Caco-2 (cell line): ENCODE results near the gene PRR33. TPM values are rescaled to one million over a fixed set of nuclear protein-coding genes. Genes with fewer than 3 reads are reported as not detected.
"Not testable (repeated sequence)": the region's sequence is repeated elsewhere in the genome, so short reads cannot be mapped to it uniquely, and the experiment has no call there.

Source experiments
- BruUV-seq: library from RNA; stranded (reverse); fragments of 400-500 nt; replicated peaks from 2 replicates; lab custom pipeline; 2021; lab: Mats Ljungman, UMichigan
- CTCF ChIA-PET: fragments of 300-600 bp; sonication (Branson Sonifier 250); formaldehyde crosslinking; loops from one replicate; lab custom pipeline; 2022; ENCODE audit warnings: antibody characterized with exemption; lab: Charles Lee
- POLR2A ChIA-PET: fragments of 300-600 bp; sonication (Branson Sonifier 250); formaldehyde crosslinking; loops from one replicate; lab custom pipeline; 2022; ENCODE audit warnings: antibody characterized with exemption; lab: Charles Lee
- DNase-seq, 2 experiments: peaks; one replicate each; pipeline versions ENCODE4 v3.0.0 to v3.0.0-alpha.2; 2020 to 2022
- H3K27me3 ChIP-seq: replicated peaks from 2 replicates; pipeline ENCODE4 v1.6.0; 2011; ENCODE audit warnings: low read length; ENCODE audit not compliant: control insufficient read depth, insufficient read depth
- H3K36me3 ChIP-seq: 2 replicates; pipeline ENCODE4 v1.5.1; 2011; ENCODE audit warnings: low read length; ENCODE audit not compliant: control insufficient read depth, insufficient read depth
- H3K4me1 ChIP-seq: fragments of 250-450 bp; sonication (Bioruptor Pico); 2 replicates; pipeline ENCODE4 v1.5.1; 2020; ENCODE audit warnings: mild to moderate bottlenecking
- H3K4me3 ChIP-seq: 2 replicates; pipeline ENCODE4 v1.5.1; 2011; ENCODE audit warnings: low read depth, mild to moderate bottlenecking, control low read depth, low read length
- H3K9me3 ChIP-seq: fragments of 250-450 bp; sonication (Bioruptor Pico); 2 replicates; pipeline ENCODE4 v1.5.1; 2020; ENCODE audit warnings: mild to moderate bottlenecking, moderate library complexity
- H3K27ac Mint-ChIP-seq: one replicate; pipeline ENCODE4 v1.8.0; 2022; ENCODE audit warnings: mixed read lengths; ENCODE audit not compliant: unreplicated experiment
- H3K27me3 Mint-ChIP-seq: one replicate; pipeline ENCODE4 v1.8.0; 2022; ENCODE audit warnings: mixed read lengths; ENCODE audit not compliant: insufficient read depth, unreplicated experiment
- H3K36me3 Mint-ChIP-seq: one replicate; pipeline ENCODE4 v1.8.0; 2022; ENCODE audit warnings: mild to moderate bottlenecking, mixed read lengths; ENCODE audit not compliant: insufficient read depth, unreplicated experiment
- H3K4me1 Mint-ChIP-seq: one replicate; pipeline ENCODE4 v1.8.0; 2022; ENCODE audit warnings: low read depth, mixed read lengths; ENCODE audit not compliant: unreplicated experiment
- H3K4me3 Mint-ChIP-seq: one replicate; pipeline ENCODE4 v1.8.0; 2022; ENCODE audit warnings: mild to moderate bottlenecking, moderate library complexity, mixed read lengths; ENCODE audit not compliant: unreplicated experiment
- H3K9me3 Mint-ChIP-seq: one replicate; pipeline ENCODE4 v1.8.0; 2022; ENCODE audit warnings: mixed read lengths; ENCODE audit not compliant: unreplicated experiment
- CTCF ChIP-seq, 2 experiments: fragments of 200-600 bp in 1 of 2; IDR thresholded peaks; 1 replicate in 1 of 2; 2 replicates in 1 of 2; pipeline versions ENCODE4 v1.5.1 to v1.8.0; 2011 to 2022; ENCODE audit warnings: antibody characterized with exemption in 1 of 2, control low read depth in 1 of 2, inconsistent platforms in 1 of 2, low read depth in 1 of 2, low read length in 1 of 2, mild to moderate bottlenecking in 1 of 2, moderate library complexity in 1 of 2; ENCODE audit not compliant: insufficient read depth in 1 of 2, severe bottlenecking in 1 of 2, unreplicated experiment in 1 of 2
- intact Hi-C: fragments of 100-400 bp; cut with micrococcal nuclease; formaldehyde crosslinking; loops from one replicate; pipeline ENCODE4 v1.10.0; 2022; ENCODE audit not compliant: unreplicated experiment
- total RNA-seq: library from RNA; stranded (reverse); gene quantifications from 2 replicates; pipeline ENCODE4 v1.2.3, GENCODE V29; 2022

The PRR33 gene
- total RNA-seq, 1 experiment from 2014 or later = not detected

GRCh38 chr11:1877211-1878136 is 14.2 kb downstream of the PRR33 start:
- Histone ChIP-seq H3K27me3 (no peaks in the 10 kb centered on the region), H3K9me3 (no peaks in the 10 kb centered on the region), H3K4me3 (no peak overlapping the region), H3K4me1 (peaks cover 11% of the 10 kb centered on the region), H3K36me3 (no peaks in the 10 kb centered on the region)
- TF ChIP-seq CTCF (IDR thresholded peaks at IDR 0.05; ENCODE audit: insufficient read depth in 1 of 2, low read depth in 1 of 2, low read length in 1 of 2, severe bottlenecking in 1 of 2, unreplicated experiment in 1 of 2) = no peak
- DNase-seq = peak in 1 of 2 experiments; percentile 29
- Mint-ChIP-seq H3K36me3 (no peaks in the 10 kb centered on the region), H3K27me3 (no peaks in the 10 kb centered on the region), H3K4me3 (no peak overlapping the region), H3K4me1 (no peaks in the 10 kb centered on the region), H3K27ac (peak overlapping the region; percentile 56), H3K9me3 (no peaks in the 10 kb centered on the region)
- CTCF ChIA-PET = interaction anchor here (0.6 to 2.8 kb wide), 9 partner anchors 29 to 566 kb away, joined by 4 to 18 read pairs (median 7); partner anchors contain the start of gene SYT8
- POLR2A ChIA-PET = no interaction called here
- no TSS peak for BruUV-seq
- intact Hi-C loops = no loop called here

GRCh38 chr11:1876361-1877063 is 15.2 kb downstream of the PRR33 start:
- H3K4me3 Mint-ChIP-seq = no peak overlapping the region
- H3K36me3 ChIP-seq = no peaks in the 10 kb centered on the region
- H3K4me3 ChIP-seq = no peak overlapping the region
- CTCF ChIA-PET = interaction anchor here (0.6 to 2.8 kb wide), 9 partner anchors 28 to 275 kb away, joined by 4 to 18 read pairs (median 7); partner anchors contain the start of gene SYT8
- H3K9me3 Mint-ChIP-seq = no peaks in the 10 kb centered on the region
- peak in 1 of 2 experiments; percentile 63 for DNase-seq
- H3K4me1 Mint-ChIP-seq = no peaks in the 10 kb centered on the region
- peaks cover 7% of the 10 kb centered on the region for H3K4me1 ChIP-seq
- no peaks in the 10 kb centered on the region for H3K27me3 Mint-ChIP-seq
- POLR2A ChIA-PET = no interaction called here
- H3K27ac Mint-ChIP-seq = no peak overlapping the region
- intact Hi-C loops = no loop called here
- H3K27me3 ChIP-seq = no peaks in the 10 kb centered on the region
- peak; percentile 61 to 63 for TF ChIP-seq CTCF (IDR thresholded peaks at IDR 0.05; ENCODE audit: insufficient read depth in 1 of 2, low read depth in 1 of 2, low read length in 1 of 2, severe bottlenecking in 1 of 2, unreplicated experiment in 1 of 2)
- no peaks in the 10 kb centered on the region for H3K9me3 ChIP-seq
- BruUV-seq = no TSS peak
- no peaks in the 10 kb centered on the region for H3K36me3 Mint-ChIP-seq

- H3K36me3 Mint-ChIP-seq, H3K27me3 ChIP-seq, POLR2A ChIA-PET, H3K36me3 ChIP-seq, H3K4me1 Mint-ChIP-seq, H3K9me3 Mint-ChIP-seq, H3K4me3 ChIP-seq, DNase-seq, BruUV-seq, H3K27me3 Mint-ChIP-seq, H3K27ac Mint-ChIP-seq, H3K4me1 ChIP-seq, H3K9me3 ChIP-seq, H3K4me3 Mint-ChIP-seq, intact Hi-C loops: not testable (repeated sequence)
- CTCF ChIA-PET = interaction anchor here (1.1 to 2.8 kb wide), 8 partner anchors 27 to 275 kb away, joined by 4 to 18 read pairs (median 7); partner anchors contain the start of gene SYT8
These were observed 15.8 kb downstream of the PRR33 start for GRCh38 chr11:1875851-1876301.
